H1 (cell line): ENCODE measurements around the gene CDC42SE2. TPM values are rescaled to one million over a fixed set of nuclear protein-coding genes. Genes with fewer than 3 reads are reported as not detected.

Experiments
- CTCF ChIA-PET: fragments of 300-600 bp; sonication (Branson Sonifier 250); formaldehyde crosslinking; loops from one replicate; lab custom pipeline; 2021; ENCODE audit not compliant: partially characterized antibody; lab: Charles Lee
- POLR2A ChIA-PET: fragments of 300-600 bp; sonication (Branson Sonifier 250); formaldehyde crosslinking; loops from one replicate; lab custom pipeline; 2021; ENCODE audit warnings: inconsistent platforms; ENCODE audit not compliant: partially characterized antibody; lab: Charles Lee
- DNase-seq, 2 experiments: peaks; one replicate each; pipeline versions ENCODE4 v3.0.0 to v3.0.0-alpha.2; 2010 to 2022; ENCODE audit warnings: low spot score in 2 of 2, low read depth in 1 of 2, mixed read lengths in 1 of 2
- FAIRE-seq: peaks from 2 replicates; lab custom pipeline; 2011; peaks lifted over from hg19 to GRCh38; lab: Jason Lieb, UNC
- H2AFZ ChIP-seq: 2 replicates; pipeline ENCODE4 v1.8.1; 2012; ENCODE audit warnings: low read length, inconsistent platforms
- H2AK5ac ChIP-seq: 2 replicates; pipeline ENCODE4 v1.6.1; 2013; ENCODE audit warnings: low read depth, low read length
- H2BK120ac ChIP-seq: replicated peaks from 2 replicates; pipeline ENCODE3; 2013; ENCODE audit warnings: low read depth, low read length, inconsistent platforms
- H2BK12ac ChIP-seq: 2 replicates; pipeline ENCODE4 v1.6.1; 2013; ENCODE audit warnings: low read depth, low read length
- H2BK15ac ChIP-seq: 2 replicates; pipeline ENCODE4 v1.6.1; 2013; ENCODE audit warnings: low read length
- H2BK20ac ChIP-seq: 2 replicates; pipeline ENCODE4 v1.6.1; 2013; ENCODE audit warnings: low read length
- H2BK5ac ChIP-seq: 2 replicates; pipeline ENCODE4 v1.6.1; 2013; ENCODE audit warnings: low read depth, low read length
- H3K14ac ChIP-seq: 2 replicates; pipeline ENCODE4 v1.6.1; 2013; ENCODE audit warnings: inconsistent platforms; ENCODE audit not compliant: insufficient read length
- H3K18ac ChIP-seq: 2 replicates; pipeline ENCODE4 v1.6.1; 2013; ENCODE audit warnings: low read length; ENCODE audit errors: extremely low read depth
- H3K23ac ChIP-seq: 2 replicates; pipeline ENCODE4 v1.6.1; 2013; ENCODE audit warnings: inconsistent platforms; ENCODE audit not compliant: insufficient read length
- H3K23me2 ChIP-seq: 2 replicates; pipeline ENCODE4 v1.6.1; 2013; ENCODE audit warnings: low read depth, low read length
- H3K27ac ChIP-seq: 2 replicates; pipeline ENCODE4 v1.6.1; 2011; ENCODE audit warnings: low read depth, low read length, inconsistent platforms
- H3K27me3 ChIP-seq, 4 experiments: replicated peaks in 1 of 4; 1 replicate in 1 of 4; 2 replicates in 3 of 4; pipeline versions ENCODE4 v1.6.1 to v1.8.1; 2011 to 2013; ENCODE audit warnings: low read length in 3 of 4, mild to moderate bottlenecking in 3 of 4, inconsistent platforms in 2 of 4, mixed read lengths in 2 of 4, moderate library complexity in 1 of 4; ENCODE audit not compliant: control insufficient read depth in 3 of 4, insufficient read depth in 3 of 4; ENCODE audit errors: extremely low read depth in 1 of 4
- H3K36me3 ChIP-seq, 4 experiments: 2 replicates each; pipeline versions ENCODE4 v1.6.1 to v1.8.1; 2011 to 2013; ENCODE audit warnings: mild to moderate bottlenecking in 4 of 4, low read length in 3 of 4, moderate library complexity in 2 of 4, control low read depth in 1 of 4, inconsistent platforms in 1 of 4; ENCODE audit not compliant: insufficient read depth in 4 of 4, control insufficient read depth in 2 of 4
- H3K4ac ChIP-seq: replicated peaks from 2 replicates; pipeline ENCODE3; 2013; ENCODE audit warnings: low read length, low read depth, mixed read lengths, inconsistent platforms; ENCODE audit not compliant: insufficient read length
- H3K4me1 ChIP-seq, 4 experiments: replicated peaks in 1 of 4; 1 replicate in 1 of 4; 2 replicates in 3 of 4; pipeline versions ENCODE4 v1.6.1 to v1.8.1; 2011 to 2013; ENCODE audit warnings: low read length in 3 of 4, inconsistent platforms in 2 of 4, mixed read lengths in 1 of 4; ENCODE audit not compliant: insufficient read depth in 4 of 4, control insufficient read depth in 3 of 4
- H3K4me2 ChIP-seq, 2 experiments: 2 replicates each; pipeline versions ENCODE4 v1.6.1 to v1.8.1; 2011 to 2013; ENCODE audit warnings: low read depth in 2 of 2, low read length in 2 of 2, control low read depth in 1 of 2, inconsistent platforms in 1 of 2, mild to moderate bottlenecking in 1 of 2; ENCODE audit not compliant: insufficient read depth in 1 of 2
- H3K4me3 ChIP-seq, 4 experiments: fragments of 200-600, 300-600 bp in 1 of 4; sonication (generic), shearing (Covaris generic), sonication (Bioruptor Twin) in 1 of 4; 2 replicates each; pipeline versions ENCODE4 v1.5.1 to v1.8.1; 2011 to 2016; ENCODE audit warnings: low read length in 4 of 4, low read depth in 3 of 4, control low read depth in 2 of 4, inconsistent platforms in 2 of 4, mild to moderate bottlenecking in 2 of 4, mixed read lengths in 1 of 4, moderate library complexity in 1 of 4; ENCODE audit not compliant: insufficient read depth in 2 of 4; ENCODE audit errors: extremely low read depth in 1 of 4
- H3K56ac ChIP-seq: replicated peaks from 2 replicates; pipeline ENCODE3; 2013; ENCODE audit warnings: low read depth, mild to moderate bottlenecking, mixed read lengths, low read length, inconsistent platforms; ENCODE audit not compliant: insufficient read length
- H3K79me1 ChIP-seq: 2 replicates; pipeline ENCODE4 v1.6.1; 2013; ENCODE audit warnings: low read depth, low read length, control low read depth
- H3K79me2 ChIP-seq, 2 experiments: 2 replicates each; pipeline versions ENCODE4 v1.6.1 to v1.8.1; 2012 to 2013; ENCODE audit warnings: low read length in 2 of 2, mild to moderate bottlenecking in 2 of 2, inconsistent platforms in 1 of 2; ENCODE audit not compliant: insufficient read depth in 2 of 2, control insufficient read depth in 1 of 2
- H3K9ac ChIP-seq, 4 experiments: replicated peaks in 1 of 4; 1 replicate in 1 of 4; 2 replicates in 3 of 4; pipeline versions ENCODE4 v1.6.1 to v1.8.1; 2011 to 2013; ENCODE audit warnings: low read depth in 3 of 4, low read length in 3 of 4, control low read depth in 2 of 4, mild to moderate bottlenecking in 2 of 4, moderate library complexity in 2 of 4, inconsistent platforms in 1 of 4; ENCODE audit errors: extremely low read depth in 1 of 4
- H3K9me3 ChIP-seq, 2 experiments: 2 replicates each; pipeline versions ENCODE4 v1.6.1 to v1.8.1; 2012 to 2013; ENCODE audit warnings: mild to moderate bottlenecking in 2 of 2, moderate library complexity in 2 of 2, control low read depth in 1 of 2, inconsistent platforms in 1 of 2, low read depth in 1 of 2, low read length in 1 of 2, mixed read lengths in 1 of 2; ENCODE audit not compliant: insufficient read depth in 2 of 2
- H4K20me1 ChIP-seq, 2 experiments: replicated peaks in 1 of 2; 2 replicates each; pipeline versions ENCODE3 to v1.8.1; 2011 to 2013; ENCODE audit warnings: inconsistent platforms in 2 of 2, low read length in 2 of 2, mild to moderate bottlenecking in 1 of 2; ENCODE audit not compliant: insufficient read depth in 2 of 2, control insufficient read depth in 1 of 2
- H4K5ac ChIP-seq: 2 replicates; pipeline ENCODE4 v1.6.1; 2013; ENCODE audit warnings: low read length, low read depth, mixed read lengths, inconsistent platforms; ENCODE audit not compliant: insufficient read length
- H4K8ac ChIP-seq: 2 replicates; pipeline ENCODE4 v1.8.0; 2013; ENCODE audit warnings: mild to moderate bottlenecking, moderate library complexity, low read length, inconsistent platforms; ENCODE audit not compliant: insufficient read depth; ENCODE audit errors: extremely low read depth
- H4K91ac ChIP-seq: replicated peaks from 2 replicates; pipeline ENCODE3; 2013; ENCODE audit warnings: low read length, mixed read lengths, inconsistent platforms; ENCODE audit not compliant: insufficient read length
- SIN3A ChIP-seq, 2 experiments: IDR thresholded peaks in 1 of 2; conservative IDR thresholded peaks in 1 of 2; 2 replicates each; pipeline ENCODE4 v1.6.1; 2011 to 2012; ENCODE audit warnings: low read length in 2 of 2, improper control_type of control experiment in 1 of 2, low read depth in 1 of 2, mild to moderate bottlenecking in 1 of 2
- TBP ChIP-seq: IDR thresholded peaks from 2 replicates; pipeline ENCODE4 v1.6.1; 2011; ENCODE audit warnings: low read depth, low read length, improper control_type of control experiment
- YY1 ChIP-seq: IDR thresholded peaks from 2 replicates; pipeline ENCODE4 v1.6.1; 2011; ENCODE audit warnings: low read depth, mild to moderate bottlenecking, low read length
- WGBS, 2 experiments: shearing (Covaris generic) in 1 of 2; methylation state at CpG; one replicate each; pipeline versions ENCODE4 v1.1.6 to v1.1.7; 2013 to 2015; ENCODE audit warnings: low lambda C conversion rate in 2 of 2, mixed read lengths in 2 of 2, inconsistent platforms in 1 of 2, low coverage in 1 of 2, missing lambda C conversion rate in 1 of 2; ENCODE audit not compliant: insufficient replicate concordance in 2 of 2, insufficient coverage in 1 of 2, insufficient read length in 1 of 2; ENCODE audit errors: extremely low coverage in 1 of 2, missing lambda C conversion rate in 1 of 2; 5-methylcytosine and 5-hydroxymethylcytosine counted together
- polyA plus RNA-seq, 7 experiments: library from polyadenylated mRNA; depleted of rRNA in 3 of 7; stranded (reverse) in 5 of 7; unstranded in 2 of 7; fragments of >200 nt in 5 of 7; fragments of 200-250 nt in 2 of 7; gene quantifications; 1 replicate in 5 of 7; 2 replicates in 1 of 7; 4 replicates in 1 of 7; pipeline versions ENCODE4 v1.2.1 to v1.2.3, GENCODE V29; 2011 to 2013; ENCODE audit warnings: missing spikeins in 2 of 7, mixed read lengths in 2 of 7
- total RNA-seq: library from RNA; stranded (reverse); fragmentation: NEBNext Ultra II Directional; extraction: Animal tissue kit (Norgen Biotek cat#: 25700); gene quantifications from 2 replicates; pipeline ENCODE4 v1.2.1, GENCODE V29; 2021

Gene CDC42SE2
- total and polyA plus RNA-seq, 2 of the 8 experiments (the other 6 are each of a cell fraction or from before 2014, with no cell fraction given), result 16.7 to 30.8 TPM

- H3K27me3 ChIP-seq, result no peaks in the 10 kb centered on the region
- no peaks in the 10 kb centered on the region for H4K20me1 ChIP-seq
- ChIA-PET CTCF (interaction anchor here (0.6 to 2.2 kb wide), 5 partner anchors 11 to 154 kb away, joined by 3 to 7 read pairs (median 3); no protein-coding TSS in a partner anchor), POLR2A (interaction anchor here (0.6 kb wide), 2 partner anchors 10 to 16 kb away, joined by 3 to 4 read pairs; no protein-coding TSS in a partner anchor)
- H2BK20ac ChIP-seq, result no peak overlapping the region
- no peak for FAIRE-seq
- no peak overlapping the region for H3K56ac ChIP-seq
- H2AK5ac ChIP-seq, result no peak overlapping the region
- H3K18ac ChIP-seq, result no peak overlapping the region
- H4K8ac ChIP-seq, result no peak overlapping the region
- no peaks in the 10 kb centered on the region for H3K23me2 ChIP-seq
- H3K79me2 ChIP-seq, result no peaks in the 10 kb centered on the region
- no peaks in the 10 kb centered on the region for H3K4me1 ChIP-seq
- no peak overlapping the region for H3K9ac ChIP-seq
- no peaks in the 10 kb centered on the region; the same call in 1 of the 2 replicates for H3K79me1 ChIP-seq
- WGBS, 2 experiments, result 90% methylated on average over 3 of the region's 3 CpGs; no CpG with 5 or more reads in 1 of the 2 experiments
- H2AFZ ChIP-seq, result no peak overlapping the region
- H2BK12ac ChIP-seq, result no peak overlapping the region
- H3K36me3 ChIP-seq, result peaks cover 0 to 3% (median 0%) of the 10 kb centered on the region in 4 experiments; a peak in 2 of 8 replicates
- no peak overlapping the region for H2BK5ac ChIP-seq
- H3K4me3 ChIP-seq, result no peak overlapping the region
- H3K14ac ChIP-seq, result no peak overlapping the region
- no peak overlapping the region for H4K91ac ChIP-seq
- H3K4ac ChIP-seq, result no peak overlapping the region
- H3K9me3 ChIP-seq, result no peaks in the 10 kb centered on the region
- H3K23ac ChIP-seq, result no peak overlapping the region
- H4K5ac ChIP-seq, result no peak overlapping the region
- H2BK15ac ChIP-seq, result no peak overlapping the region
- no peak overlapping the region for H3K27ac ChIP-seq
- TF ChIP-seq TBP (no peak), SIN3A (conservative IDR thresholded peaks at IDR 0.05 in 1 of 2, IDR thresholded peaks at IDR 0.05 in 1 of 2; ENCODE audit: low read depth in 1 of 2, low read length in 2 of 2) (no peak), YY1 (no peak)
- TF ChIP-seq, all 59 proteins: peak for 0
- Histone ChIP-seq H2BK120ac (no peak overlapping the region), H3K4me2 (no peak overlapping the region)
- DNase-seq, result no peak
Observed at GRCh38 chr5:131416729-131417128, 152.9 kb downstream of the CDC42SE2 start.
